Measurements from ENCODE around the gene RNF224.

RNF224 gene

DNA sequence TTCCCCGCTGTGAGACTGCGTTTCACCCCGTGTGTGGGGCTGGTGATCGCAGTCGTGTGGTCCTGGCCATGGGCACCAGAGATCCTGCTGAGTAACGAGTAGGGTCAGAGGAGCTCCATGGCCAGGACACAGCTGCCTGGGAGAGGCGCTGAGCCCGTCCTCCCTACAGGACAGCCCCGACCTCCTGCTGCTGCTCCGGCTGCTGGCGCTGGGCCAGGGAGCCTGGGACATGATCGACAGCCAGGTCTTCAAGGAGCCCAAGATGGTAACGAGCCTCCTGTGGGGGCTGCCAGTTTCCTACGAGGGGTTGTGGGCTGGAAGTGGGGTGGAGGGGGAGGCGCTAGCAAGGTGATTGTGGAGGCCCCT lies 38.8 kb downstream of the RNF224 start:
- H3K4me2 ChIP-seq (ENCODE audit: low read length): no peak overlapping the region
- peaks cover 28% of the 10 kb centered on the region for H3K36me3 ChIP-seq (replicated peaks; ENCODE audit: low read depth, low read length)
- H3K27me3 ChIP-seq (ENCODE audit: low read depth, low read length): no peaks in the 10 kb centered on the region

DNA sequence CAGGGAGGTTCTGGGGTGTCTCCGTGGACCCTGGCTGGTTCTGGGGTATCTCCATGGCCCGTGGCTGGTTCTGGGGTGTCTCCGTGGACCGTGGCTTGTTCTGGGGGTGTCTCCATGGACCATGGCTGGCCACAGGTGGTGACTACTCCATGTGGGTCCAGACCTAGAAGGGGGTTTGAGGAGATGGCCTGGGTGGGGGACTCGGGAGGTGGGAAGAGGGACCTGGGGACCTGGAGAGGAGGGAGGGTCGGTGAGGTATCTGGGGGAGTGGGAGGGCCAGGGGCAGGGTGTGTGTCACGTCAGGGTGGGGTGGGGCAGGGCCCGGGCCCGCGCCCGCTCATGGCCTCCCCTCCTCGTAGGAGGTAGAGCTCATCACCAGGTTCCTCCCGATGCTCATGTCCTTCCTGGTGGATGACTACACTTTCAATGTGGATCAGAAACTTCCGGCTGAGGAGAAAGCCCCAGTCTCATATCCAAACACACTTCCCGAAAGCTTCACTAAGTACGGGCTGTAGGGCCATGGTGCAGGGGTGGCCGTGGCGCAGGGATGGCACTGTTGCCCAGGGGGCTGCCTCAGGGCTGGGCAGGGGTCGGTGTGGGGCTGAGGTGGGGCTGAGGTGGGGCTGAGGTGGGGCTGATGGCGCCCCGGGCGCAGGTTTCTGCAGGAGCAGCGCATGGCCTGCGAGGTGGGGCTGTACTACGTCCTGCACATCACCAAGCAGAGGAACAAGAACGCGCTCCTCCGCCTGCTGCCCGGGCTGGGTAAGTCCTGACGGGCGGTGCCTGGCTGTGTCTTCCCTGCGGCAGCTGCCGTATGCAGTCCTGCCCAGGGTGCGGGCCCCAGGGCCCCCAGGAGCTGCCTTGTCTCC lies 39.5 kb downstream of the RNF224 start:
- no peaks in the 10 kb centered on the region for H3K79me2 ChIP-seq (ENCODE audit: low read length)
- no peak overlapping the region for H3K4me3 ChIP-seq (ENCODE audit: low read length)
- H2AFZ ChIP-seq (ENCODE audit: low read depth, low read length): no peak overlapping the region
- TF ChIP-seq EZH2phosphoT487 (IDR thresholded peaks at IDR 0.05; ENCODE audit: low read depth): no peak
- TF ChIP-seq, protein P1, sequence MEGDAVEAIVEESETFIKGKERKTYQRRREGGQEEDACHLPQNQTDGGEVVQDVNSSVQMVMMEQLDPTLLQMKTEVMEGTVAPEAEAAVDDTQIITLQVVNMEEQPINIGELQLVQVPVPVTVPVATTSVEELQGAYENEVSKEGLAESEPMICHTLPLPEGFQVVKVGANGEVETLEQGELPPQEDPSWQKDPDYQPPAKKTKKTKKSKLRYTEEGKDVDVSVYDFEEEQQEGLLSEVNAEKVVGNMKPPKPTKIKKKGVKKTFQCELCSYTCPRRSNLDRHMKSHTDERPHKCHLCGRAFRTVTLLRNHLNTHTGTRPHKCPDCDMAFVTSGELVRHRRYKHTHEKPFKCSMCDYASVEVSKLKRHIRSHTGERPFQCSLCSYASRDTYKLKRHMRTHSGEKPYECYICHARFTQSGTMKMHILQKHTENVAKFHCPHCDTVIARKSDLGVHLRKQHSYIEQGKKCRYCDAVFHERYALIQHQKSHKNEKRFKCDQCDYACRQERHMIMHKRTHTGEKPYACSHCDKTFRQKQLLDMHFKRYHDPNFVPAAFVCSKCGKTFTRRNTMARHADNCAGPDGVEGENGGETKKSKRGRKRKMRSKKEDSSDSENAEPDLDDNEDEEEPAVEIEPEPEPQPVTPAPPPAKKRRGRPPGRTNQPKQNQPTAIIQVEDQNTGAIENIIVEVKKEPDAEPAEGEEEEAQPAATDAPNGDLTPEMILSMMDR (IDR thresholded peaks at IDR 0.05; ENCODE audit: low read depth, low read length): no peak
- no peak overlapping the region for H3K27ac ChIP-seq (ENCODE audit: low read length)
- H3K4me2 ChIP-seq (ENCODE audit: low read length): no peak overlapping the region
- H3K9ac ChIP-seq (ENCODE audit: low read length): no peak overlapping the region
- no peaks in the 10 kb centered on the region for H3K4me1 ChIP-seq (ENCODE audit: low read length)
- H4K20me1 ChIP-seq (ENCODE audit: insufficient read depth, low read length): no peaks in the 10 kb centered on the region
- no peaks in the 10 kb centered on the region for H3K27me3 ChIP-seq (ENCODE audit: low read depth, low read length)
- H3K9me3 ChIP-seq (ENCODE audit: insufficient read depth, low read length): no peaks in the 10 kb centered on the region
- H3K36me3 ChIP-seq (replicated peaks; ENCODE audit: low read depth, low read length): peaks cover 28% of the 10 kb centered on the region

More for the DNA sequence above, 38.8 kb downstream of the RNF224 start:
- Histone ChIP-seq H3K4me1 (ENCODE audit: low read length) (no peaks in the 10 kb centered on the region), H3K9ac (ENCODE audit: low read length) (no peak overlapping the region), H3K4me3 (ENCODE audit: low read length) (no peak overlapping the region), H3K79me2 (ENCODE audit: low read length) (no peaks in the 10 kb centered on the region), H3K27ac (ENCODE audit: low read length) (no peak overlapping the region), H2AFZ (ENCODE audit: low read depth, low read length) (no peak overlapping the region), H3K9me3 (ENCODE audit: insufficient read depth, low read length) (no peaks in the 10 kb centered on the region), H4K20me1 (ENCODE audit: insufficient read depth, low read length) (no peaks in the 10 kb centered on the region)
- TF ChIP-seq, protein P1 (IDR thresholded peaks at IDR 0.05; ENCODE audit: low read depth, low read length): no peak
- TF ChIP-seq EZH2phosphoT487 (IDR thresholded peaks at IDR 0.05; ENCODE audit: low read depth): no peak

DNA sequence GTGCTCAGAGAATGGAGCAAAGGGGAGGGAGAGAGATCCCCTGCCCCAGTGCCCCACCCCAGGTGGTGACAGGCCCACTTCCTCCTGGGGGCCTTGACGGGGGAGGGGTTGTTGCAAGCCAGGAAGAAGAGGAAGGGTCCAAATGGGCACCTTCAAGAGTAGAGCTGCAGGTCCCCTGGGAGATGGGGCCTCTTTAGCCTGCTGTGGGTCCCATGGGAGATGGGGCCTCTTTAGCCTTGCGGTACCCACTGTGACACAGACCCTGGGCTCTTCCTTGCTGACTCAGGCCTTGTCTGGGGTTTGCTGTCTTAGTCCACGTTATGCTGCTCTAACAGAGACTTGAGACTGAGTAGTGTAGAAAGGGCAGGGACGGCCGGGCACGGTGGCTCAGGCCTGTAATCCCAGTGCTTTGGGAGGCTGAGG lies 40.6 kb downstream of the RNF224 start:
- Histone ChIP-seq H3K9me3 (ENCODE audit: insufficient read depth, low read length) (no peaks in the 10 kb centered on the region), H3K27ac (ENCODE audit: low read length) (no peak overlapping the region), H3K4me1 (ENCODE audit: low read length) (no peaks in the 10 kb centered on the region), H3K79me2 (ENCODE audit: low read length) (no peaks in the 10 kb centered on the region), H4K20me1 (ENCODE audit: insufficient read depth, low read length) (no peaks in the 10 kb centered on the region), H3K27me3 (ENCODE audit: low read depth, low read length) (no peaks in the 10 kb centered on the region), H3K4me3 (ENCODE audit: low read length) (no peak overlapping the region), H3K36me3 (replicated peaks; ENCODE audit: low read depth, low read length) (peaks cover 31% of the 10 kb centered on the region), H2AFZ (ENCODE audit: low read depth, low read length) (no peak overlapping the region), H3K9ac (ENCODE audit: low read length) (no peak overlapping the region), H3K4me2 (ENCODE audit: low read length) (no peak overlapping the region)
- no peak for TF ChIP-seq EZH2phosphoT487 (IDR thresholded peaks at IDR 0.05; ENCODE audit: low read depth)
- TF ChIP-seq, protein P1 (IDR thresholded peaks at IDR 0.05; ENCODE audit: low read depth, low read length): no peak

DNA sequence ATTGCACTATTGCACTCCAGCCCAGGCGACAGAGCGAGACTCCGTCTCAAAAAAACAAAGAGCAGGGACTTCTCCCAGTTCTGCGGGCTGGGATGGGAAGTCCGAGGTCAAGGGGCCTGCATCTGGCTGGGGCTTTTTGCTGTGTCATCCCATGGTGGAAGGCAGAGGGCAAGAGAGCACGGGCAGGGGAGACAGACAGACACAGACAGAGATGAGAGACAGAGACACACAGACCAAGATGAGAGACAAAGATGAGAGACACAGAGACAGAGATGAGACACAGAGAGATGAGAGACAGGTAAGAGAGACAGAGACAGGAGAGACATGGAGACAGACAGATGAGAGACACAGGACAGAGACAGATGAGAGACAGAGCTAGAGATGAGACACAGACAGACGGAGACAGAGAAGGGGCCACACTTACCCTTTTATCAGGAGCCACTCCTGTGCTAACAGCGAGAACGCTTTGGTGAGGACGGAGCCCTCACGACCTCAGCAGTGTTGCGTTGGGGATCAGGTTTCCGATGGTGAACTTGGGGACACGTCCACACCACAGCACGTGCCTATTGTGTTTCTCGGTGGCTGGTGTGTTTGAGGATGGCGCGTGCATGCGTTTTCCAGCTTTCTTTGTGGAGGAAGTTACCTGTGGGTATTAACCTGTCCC lies 41.4 kb downstream of the RNF224 start:
- H3K4me2 ChIP-seq (ENCODE audit: low read length): no peak overlapping the region
- no peak for TF ChIP-seq EZH2phosphoT487 (IDR thresholded peaks at IDR 0.05; ENCODE audit: low read depth)
- TF ChIP-seq, protein P1 (IDR thresholded peaks at IDR 0.05; ENCODE audit: low read depth, low read length): no peak

More for the DNA sequence above, 41.4 kb downstream of the RNF224 start:
- Histone ChIP-seq H4K20me1 (ENCODE audit: insufficient read depth, low read length) (no peaks in the 10 kb centered on the region), H3K27ac (ENCODE audit: low read length) (no peak overlapping the region), H3K27me3 (ENCODE audit: low read depth, low read length) (no peaks in the 10 kb centered on the region), H3K79me2 (ENCODE audit: low read length) (no peaks in the 10 kb centered on the region), H3K9ac (ENCODE audit: low read length) (no peak overlapping the region), H3K4me1 (ENCODE audit: low read length) (no peaks in the 10 kb centered on the region), H3K36me3 (replicated peaks; ENCODE audit: low read depth, low read length) (peaks cover 29% of the 10 kb centered on the region), H3K4me3 (ENCODE audit: low read length) (no peak overlapping the region), H3K9me3 (ENCODE audit: insufficient read depth, low read length) (no peaks in the 10 kb centered on the region), H2AFZ (ENCODE audit: low read depth, low read length) (no peak overlapping the region)

All from OCI-LY3 (cell line).